NCI-H1436 treated with DMSO at 0.1 percent for 48 hours (cell line): ENCODE measurements around the gene EIF4ENIF1.
"Not testable (repeated sequence)": the region's sequence is repeated elsewhere in the genome, so short reads cannot be mapped to it uniquely, and the experiment has no call there.

ENCODE experiments used
- DNase-seq: peaks from one replicate; lab custom pipeline; 2025; lab: John Stamatoyannopoulos, UW

Gene EIF4ENIF1

GRCh38 chr22:31493355-31493754, 3.7 kb upstream of the EIF4ENIF1 start:
- DNase-seq: not testable (repeated sequence)

- no peak for DNase-seq
Observed at GRCh38 chr22:31492151-31492550, 2.5 kb upstream of the EIF4ENIF1 start.

- DNase-seq: no peak
Observed at GRCh38 chr22:31491218-31491962, 1.7 kb upstream of the EIF4ENIF1 start.

- DNase-seq: no peak
Observed at GRCh38 chr22:31490496-31490925, 869 bp upstream of the EIF4ENIF1 start.

GRCh38 chr22:31488988-31489617, 539 bp downstream of the EIF4ENIF1 start:
- no peak for DNase-seq

- no peak for DNase-seq
Observed at GRCh38 chr22:31488346-31488883, 1.2 kb downstream of the EIF4ENIF1 start.

GRCh38 chr22:31486951-31487350, 2.7 kb downstream of the EIF4ENIF1 start:
- DNase-seq: no peak

GRCh38 chr22:31486369-31486768, 3.3 kb downstream of the EIF4ENIF1 start:
- not testable (repeated sequence) for DNase-seq

- not testable (repeated sequence) for DNase-seq
Observed at GRCh38 chr22:31482470-31482869, 7.2 kb downstream of the EIF4ENIF1 start.

GRCh38 chr22:31481129-31481528, 8.5 kb downstream of the EIF4ENIF1 start:
- no peak for DNase-seq

- DNase-seq: no peak
Observed at GRCh38 chr22:31477329-31477728, 12.3 kb downstream of the EIF4ENIF1 start.

- DNase-seq: no peak
Observed at GRCh38 chr22:31475800-31476199, 13.8 kb downstream of the EIF4ENIF1 start.

GRCh38 chr22:31474743-31475142, 14.9 kb downstream of the EIF4ENIF1 start:
- no peak for DNase-seq

- DNase-seq: no peak
Observed at GRCh38 chr22:31465307-31465706, 24.3 kb downstream of the EIF4ENIF1 start.

GRCh38 chr22:31461699-31462098, 27.9 kb downstream of the EIF4ENIF1 start:
- no peak for DNase-seq

- DNase-seq: no peak
Observed at GRCh38 chr22:31451709-31452571, 37.7 kb downstream of the EIF4ENIF1 start.

- DNase-seq: no peak
Observed at GRCh38 chr22:31449506-31449905, 40.1 kb downstream of the EIF4ENIF1 start.

GRCh38 chr22:31448382-31448781, 41.3 kb downstream of the EIF4ENIF1 start:
- no peak for DNase-seq

GRCh38 chr22:31447337-31447736, 42.3 kb downstream of the EIF4ENIF1 start:
- DNase-seq: no peak

GRCh38 chr22:31446767-31447166, 42.9 kb downstream of the EIF4ENIF1 start:
- DNase-seq: no peak

GRCh38 chr22:31446208-31446607, 43.4 kb downstream of the EIF4ENIF1 start:
- DNase-seq: no peak

GRCh38 chr22:31445642-31446041, 44.0 kb downstream of the EIF4ENIF1 start:
- no peak for DNase-seq
